Kidney epithelial cell (primary cell): ENCODE results near the gene HCFC1. TPM values are rescaled to one million over a fixed set of nuclear protein-coding genes. Genes with fewer than 3 reads are reported as not detected.
A peak's percentile ranks its signal among the peaks of the same experiment; 100 is the strongest.

Source experiments
- DNase-seq: peaks from one replicate; pipeline ENCODE4 v3.0.0-alpha.2; 2010; ENCODE audit warnings: low read depth
- H3K27me3 ChIP-seq: 2 replicates; pipeline ENCODE4 v1.6.0; 2011; ENCODE audit warnings: low read length; ENCODE audit not compliant: control insufficient read depth, insufficient read depth
- H3K36me3 ChIP-seq: 2 replicates; pipeline ENCODE4 v1.5.1; 2011; ENCODE audit warnings: low read length; ENCODE audit not compliant: control insufficient read depth, insufficient read depth
- H3K4me3 ChIP-seq: 2 replicates; pipeline ENCODE4 v1.5.1; 2011; ENCODE audit warnings: low read depth, mild to moderate bottlenecking, control low read depth, low read length
- CTCF ChIP-seq: IDR thresholded peaks from 2 replicates; pipeline ENCODE4 v1.5.1; 2011; ENCODE audit warnings: mild to moderate bottlenecking, moderate library complexity, low read length, control low read depth, inconsistent platforms; ENCODE audit not compliant: insufficient read depth, poor library complexity, severe bottlenecking
- total RNA-seq: library from RNA; depleted of rRNA; stranded (reverse); fragments of >200 nt; gene quantifications from 2 replicates; pipeline ENCODE4 v1.2.3, GENCODE V29; 2015

The HCFC1 gene
- total RNA-seq = 56.2 and 72.2 TPM in 2 replicates

GRCh38 chrX:153971450-153972367 lies at the start of gene HCFC1:
Gene HCFC1, minus strand, starts transcription at chrX:153971818. Its CDS starts 978 bp downstream, at chrX:153970840.
- H3K4me3 ChIP-seq = peak within 1 kb of the TSS; percentile 81
- H3K36me3 ChIP-seq = no peaks in the 10 kb centered on the region
- H3K27me3 ChIP-seq = no peaks in the 10 kb centered on the region
- no peak for DNase-seq
- TF ChIP-seq CTCF = no peak

- DNase-seq = peak; percentile 31
- H3K27me3 ChIP-seq = no peaks in the 10 kb centered on the region
- H3K4me3 ChIP-seq = no peak overlapping the region
- TF ChIP-seq CTCF = no peak
- H3K36me3 ChIP-seq = no peaks in the 10 kb centered on the region
These were observed 49.6 kb upstream of the HCFC1 start for GRCh38 chrX:154021131-154021611.

GRCh38 chrX:154020536-154021115 lies 49.0 kb upstream of the HCFC1 start:
- no peaks in the 10 kb centered on the region for H3K27me3 ChIP-seq
- no peak for DNase-seq
- no peak for TF ChIP-seq CTCF
- no peaks in the 10 kb centered on the region for H3K36me3 ChIP-seq
- H3K4me3 ChIP-seq = peak overlapping the region; percentile 42

- no peaks in the 10 kb centered on the region for H3K36me3 ChIP-seq
- no peaks in the 10 kb centered on the region for H3K27me3 ChIP-seq
- DNase-seq = no peak
- peak within 1 kb of the TSS; percentile 59 for H3K4me3 ChIP-seq
- TF ChIP-seq CTCF = no peak
These were observed 48.3 kb upstream of the HCFC1 start, which contains the start of gene IRAK1 for GRCh38 chrX:154019633-154020528. Gene IRAK1, minus strand, starts transcription at chrX:154019902. Its CDS starts 90 bp downstream, at chrX:154019812.

GRCh38 chrX:154019061-154019621 lies 47.5 kb upstream of the HCFC1 start:
- no peaks in the 10 kb centered on the region for H3K36me3 ChIP-seq
- no peak for DNase-seq
- TF ChIP-seq CTCF = no peak
- no peaks in the 10 kb centered on the region for H3K27me3 ChIP-seq
- H3K4me3 ChIP-seq = peak overlapping the region; percentile 59
